ENCODE data around the gene PCED1B. TPM values are rescaled to one million over a fixed set of nuclear protein-coding genes. Genes with fewer than 3 reads are reported as not detected.

The PCED1B gene
- total and polyA plus RNA-seq, 4 donors = 2.2 to 8.2 (median 3.8) TPM

DNA sequence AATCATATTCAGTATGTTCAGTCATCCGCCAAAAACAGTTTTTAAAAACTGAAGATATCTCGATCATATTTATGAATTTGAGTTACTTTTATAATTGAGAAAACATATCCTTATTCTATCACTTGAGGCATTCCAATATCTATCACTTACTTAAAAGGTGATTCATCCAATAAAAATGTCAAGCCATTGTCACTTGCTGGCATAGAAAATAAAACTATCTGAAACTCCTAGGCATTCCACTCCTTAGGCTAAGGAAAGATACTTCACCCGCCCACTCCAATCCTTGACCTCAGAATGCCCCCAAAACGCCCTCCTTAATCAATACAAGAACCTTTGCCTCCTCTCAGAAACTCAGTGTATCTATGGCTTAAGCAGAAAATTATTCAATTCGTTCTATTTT is 51.6 kb downstream of the PCED1B start:
- H3K4me1 ChIP-seq (ENCODE audit: control insufficient read depth in 5 of 5, insufficient read depth in 5 of 5, low read length in 5 of 5) = no peaks in the 10 kb centered on the region
- H3K9me3 ChIP-seq (ENCODE audit: control insufficient read depth in 4 of 4, insufficient read depth in 3 of 4, low read length in 3 of 4) = no peaks in the 10 kb centered on the region
- no peak overlapping the region for H3K27ac ChIP-seq (ENCODE audit: low read depth in 1 of 2, low read length in 1 of 2)
- H3K4me3 ChIP-seq = no peak overlapping the region
- DNase-seq (no peak), ATAC-seq (ENCODE audit: insufficient read depth, low FRiP score) (no peak)
- TF ChIP-seq, protein P1, sequence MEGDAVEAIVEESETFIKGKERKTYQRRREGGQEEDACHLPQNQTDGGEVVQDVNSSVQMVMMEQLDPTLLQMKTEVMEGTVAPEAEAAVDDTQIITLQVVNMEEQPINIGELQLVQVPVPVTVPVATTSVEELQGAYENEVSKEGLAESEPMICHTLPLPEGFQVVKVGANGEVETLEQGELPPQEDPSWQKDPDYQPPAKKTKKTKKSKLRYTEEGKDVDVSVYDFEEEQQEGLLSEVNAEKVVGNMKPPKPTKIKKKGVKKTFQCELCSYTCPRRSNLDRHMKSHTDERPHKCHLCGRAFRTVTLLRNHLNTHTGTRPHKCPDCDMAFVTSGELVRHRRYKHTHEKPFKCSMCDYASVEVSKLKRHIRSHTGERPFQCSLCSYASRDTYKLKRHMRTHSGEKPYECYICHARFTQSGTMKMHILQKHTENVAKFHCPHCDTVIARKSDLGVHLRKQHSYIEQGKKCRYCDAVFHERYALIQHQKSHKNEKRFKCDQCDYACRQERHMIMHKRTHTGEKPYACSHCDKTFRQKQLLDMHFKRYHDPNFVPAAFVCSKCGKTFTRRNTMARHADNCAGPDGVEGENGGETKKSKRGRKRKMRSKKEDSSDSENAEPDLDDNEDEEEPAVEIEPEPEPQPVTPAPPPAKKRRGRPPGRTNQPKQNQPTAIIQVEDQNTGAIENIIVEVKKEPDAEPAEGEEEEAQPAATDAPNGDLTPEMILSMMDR (IDR thresholded peaks at IDR 0.05; ENCODE audit: control extremely low read depth, extremely low read depth) = no peak
- H3K27me3 ChIP-seq (ENCODE audit: control insufficient read depth in 3 of 3, insufficient read depth in 3 of 3, low read length in 2 of 3) = no peaks in the 10 kb centered on the region
- WGBS, 2 donors = 88 to 89% methylated on average over 5 of the region's 5 CpGs
- H3K9ac ChIP-seq (ENCODE audit: insufficient read depth in 1 of 2, low read length in 2 of 2) = no peak overlapping the region
- H3K36me3 ChIP-seq (ENCODE audit: control insufficient read depth in 4 of 4, insufficient read depth in 4 of 4, low read length in 4 of 4) = no peaks in the 10 kb centered on the region

DNA sequence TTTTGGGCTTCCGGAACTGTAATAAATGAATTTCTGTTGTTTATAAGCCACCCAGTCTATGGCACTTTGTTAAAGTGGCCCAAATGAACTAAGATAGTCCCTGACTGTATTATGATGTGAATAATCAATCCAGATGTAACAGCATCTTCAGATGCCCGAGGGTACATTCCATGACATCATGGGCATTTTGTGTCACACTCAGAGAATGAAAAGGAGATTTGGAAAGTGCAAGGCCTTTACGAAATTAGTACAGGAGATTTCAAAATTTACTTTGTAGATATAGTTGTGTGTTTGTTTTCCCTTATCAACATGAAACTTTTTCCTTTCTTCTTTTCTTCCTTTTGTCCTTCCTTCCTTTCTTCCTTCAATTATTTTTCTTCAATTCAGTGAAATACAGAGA is 54.6 kb downstream of the PCED1B start:
- DNase-seq = no peak
- Histone ChIP-seq H3K9me3 (ENCODE audit: control insufficient read depth in 4 of 4, insufficient read depth in 3 of 4, low read length in 3 of 4) (no peaks in the 10 kb centered on the region), H3K27me3 (ENCODE audit: control insufficient read depth in 3 of 3, insufficient read depth in 3 of 3, low read length in 2 of 3) (no peaks in the 10 kb centered on the region), H3K9ac (ENCODE audit: insufficient read depth in 1 of 2, low read length in 2 of 2) (no peak overlapping the region), H3K27ac (ENCODE audit: low read depth in 1 of 2, low read length in 1 of 2) (no peak overlapping the region), H3K4me3 (no peak overlapping the region), H3K4me1 (ENCODE audit: control insufficient read depth in 5 of 5, insufficient read depth in 5 of 5, low read length in 5 of 5) (no peaks in the 10 kb centered on the region), H3K36me3 (ENCODE audit: control insufficient read depth in 4 of 4, insufficient read depth in 4 of 4, low read length in 4 of 4) (no peaks in the 10 kb centered on the region)
- TF ChIP-seq, protein P1 (IDR thresholded peaks at IDR 0.05; ENCODE audit: control extremely low read depth, extremely low read depth) = no peak
- no peak for ATAC-seq (ENCODE audit: insufficient read depth, low FRiP score)
- 74 to 83% methylated on average over 3 of the region's 3 CpGs for WGBS, 2 donors

DNA sequence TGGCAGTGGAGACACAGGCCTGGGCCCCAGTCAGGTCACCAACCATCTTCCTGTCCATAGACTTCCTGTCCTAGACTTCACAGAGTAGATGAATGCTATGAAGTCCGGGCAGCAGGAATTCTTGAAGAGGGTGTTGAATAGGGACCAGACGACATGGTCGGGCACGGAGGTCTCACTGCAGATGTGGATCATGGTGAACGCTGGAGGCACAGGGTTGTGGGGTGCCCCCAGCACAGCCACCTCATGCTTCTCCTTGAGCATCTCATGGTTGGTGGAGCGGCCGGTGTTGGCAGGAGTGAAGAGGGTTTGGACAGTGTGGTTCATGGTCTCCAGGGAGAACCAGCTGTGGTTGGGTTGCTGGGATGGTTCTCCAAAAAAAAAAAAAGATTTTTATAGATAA is 56.2 kb downstream of the PCED1B start:
- no peak overlapping the region for H3K4me3 ChIP-seq
- no peaks in the 10 kb centered on the region for H3K36me3 ChIP-seq (ENCODE audit: control insufficient read depth in 4 of 4, insufficient read depth in 4 of 4, low read length in 4 of 4)
- H3K9ac ChIP-seq (ENCODE audit: insufficient read depth in 1 of 2, low read length in 2 of 2) = no peak overlapping the region
- 97 to 100% methylated on average over 7 of the region's 7 CpGs for WGBS, 2 donors
- no peak for DNase-seq
- ATAC-seq (ENCODE audit: insufficient read depth, low FRiP score) = no peak
- H3K27me3 ChIP-seq (ENCODE audit: control insufficient read depth in 3 of 3, insufficient read depth in 3 of 3, low read length in 2 of 3) = no peaks in the 10 kb centered on the region
- H3K4me1 ChIP-seq (ENCODE audit: control insufficient read depth in 5 of 5, insufficient read depth in 5 of 5, low read length in 5 of 5) = no peaks in the 10 kb centered on the region
- H3K27ac ChIP-seq (ENCODE audit: low read depth in 1 of 2, low read length in 1 of 2) = no peak overlapping the region
- TF ChIP-seq, protein P1 (IDR thresholded peaks at IDR 0.05; ENCODE audit: control extremely low read depth, extremely low read depth) = no peak
- peaks cover 0 to 2% (median 0%) of the 10 kb centered on the region in 4 donors for H3K9me3 ChIP-seq (ENCODE audit: control insufficient read depth in 4 of 4, insufficient read depth in 3 of 4, low read length in 3 of 4)

DNA sequence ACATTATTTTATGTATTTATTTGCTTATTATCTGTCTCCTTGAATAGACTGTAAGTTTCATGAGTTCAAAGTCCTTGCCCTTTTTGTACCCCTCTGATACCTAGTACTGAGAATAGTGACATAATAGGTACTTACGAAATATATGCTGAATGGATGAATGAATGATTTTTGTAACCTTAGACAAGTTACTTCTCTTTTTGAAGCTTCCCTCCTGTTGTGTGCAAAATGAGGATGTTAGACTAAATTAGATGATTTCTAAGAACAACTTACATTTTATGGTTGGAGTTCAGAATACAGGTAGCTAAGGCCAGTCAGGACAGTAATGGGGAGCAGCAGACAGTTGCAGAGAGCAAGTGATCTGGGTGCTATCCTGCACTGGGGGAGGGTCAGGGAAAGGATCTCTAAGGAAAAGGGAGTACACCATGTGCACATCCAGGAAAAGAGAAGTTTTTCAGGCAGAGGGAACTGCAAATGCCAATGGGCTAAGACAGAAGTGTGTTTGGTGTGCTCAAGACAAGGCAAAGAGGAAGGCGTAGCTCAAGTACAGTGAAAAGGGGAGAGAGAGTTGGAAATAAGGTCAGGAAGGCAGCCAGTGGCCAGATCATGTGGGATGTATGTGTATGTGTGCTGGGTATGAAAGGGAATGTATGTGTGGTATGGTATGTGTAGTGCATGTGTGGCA is 59.7 kb downstream of the PCED1B start:
- ATAC-seq (ENCODE audit: insufficient read depth, low FRiP score) = no peak

More for the DNA sequence above, 59.7 kb downstream of the PCED1B start:
- no peak overlapping the region for H3K9ac ChIP-seq (ENCODE audit: insufficient read depth in 1 of 2, low read length in 2 of 2)
- H3K27ac ChIP-seq (ENCODE audit: low read depth in 1 of 2, low read length in 1 of 2) = no peak overlapping the region
- H3K4me3 ChIP-seq = no peak overlapping the region
- no peaks in the 10 kb centered on the region for H3K36me3 ChIP-seq (ENCODE audit: control insufficient read depth in 4 of 4, insufficient read depth in 4 of 4, low read length in 4 of 4)
- H3K9me3 ChIP-seq (ENCODE audit: control insufficient read depth in 4 of 4, insufficient read depth in 3 of 4, low read length in 3 of 4) = peaks cover 0 to 5% (median 1%) of the 10 kb centered on the region in 4 donors
- no peaks in the 10 kb centered on the region for H3K27me3 ChIP-seq (ENCODE audit: control insufficient read depth in 3 of 3, insufficient read depth in 3 of 3, low read length in 2 of 3)
- no peaks in the 10 kb centered on the region for H3K4me1 ChIP-seq (ENCODE audit: control insufficient read depth in 5 of 5, insufficient read depth in 5 of 5, low read length in 5 of 5)
- TF ChIP-seq, protein P1 (IDR thresholded peaks at IDR 0.05; ENCODE audit: control extremely low read depth, extremely low read depth) = no peak
- 45 to 73% methylated on average over 2 of the region's 2 CpGs for WGBS, 2 donors
- no peak for DNase-seq

All from lung (tissue), 12 donors.